BLaER1 treated with 17β-estradiol and CSF1 and Interleukin-3, amounts not matched to agents 10 nM and 100 nM (cell line): ENCODE data around the gene DIS3L2.

ENCODE experiments used
- H3K27ac ChIP-seq, 11 experiments: shearing (Covaris generic); formaldehyde crosslinking; 2 replicates each; pipeline ENCODE4 v1.8.1; 2022
- H3K27me3 ChIP-seq, 11 experiments: shearing (Covaris generic); formaldehyde crosslinking; 2 replicates each; pipeline ENCODE4 v1.8.1; 2022
- H3K36me3 ChIP-seq, 11 experiments: shearing (Covaris generic); formaldehyde crosslinking; 2 replicates each; pipeline ENCODE4 v1.8.1; 2022
- H3K4me1 ChIP-seq, 10 experiments: shearing (Covaris generic); formaldehyde crosslinking; 2 replicates each; pipeline ENCODE4 v1.8.1; 2022
- H3K4me2 ChIP-seq, 11 experiments: shearing (Covaris generic); formaldehyde crosslinking; 2 replicates each; pipeline ENCODE4 v1.8.1; 2022
- H3K4me3 ChIP-seq, 10 experiments: shearing (Covaris generic); formaldehyde crosslinking; 2 replicates each; pipeline ENCODE4 v1.8.1; 2022
- H3K9ac ChIP-seq, 11 experiments: shearing (Covaris generic); formaldehyde crosslinking; 2 replicates each; pipeline ENCODE4 v1.8.1; 2022
- H3K9me3 ChIP-seq, 11 experiments: shearing (Covaris generic); formaldehyde crosslinking; replicated peaks in 1 of 11; 2 replicates each; pipeline ENCODE4 v1.8.1; 2022
- H4K20me1 ChIP-seq, 11 experiments: shearing (Covaris generic); formaldehyde crosslinking; 2 replicates each; pipeline ENCODE4 v1.8.1; 2022
- Cebpa-rat ChIP-seq, 11 experiments: shearing (Covaris generic); IDR thresholded peaks; 2 replicates each; pipeline ENCODE4 v1.8.1; 2022

The DIS3L2 gene

DNA sequence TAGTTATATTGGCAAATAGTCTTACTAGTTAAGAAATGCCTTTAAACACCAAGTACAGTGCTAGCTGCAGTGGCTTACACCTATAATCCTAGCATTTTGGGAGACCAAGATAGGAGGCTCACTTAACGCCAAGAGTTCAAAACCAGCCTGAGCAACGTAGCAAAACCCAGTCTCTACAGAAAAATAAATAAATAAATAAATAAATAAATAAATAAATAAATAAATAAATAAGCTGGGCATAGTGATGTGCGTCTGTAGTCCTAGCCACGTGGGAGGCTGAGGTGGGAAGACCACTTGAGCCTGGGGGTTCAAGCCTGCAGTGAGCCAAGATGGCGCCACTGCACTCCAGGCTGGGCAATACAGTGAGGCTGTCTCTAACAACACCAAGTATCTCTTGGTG is 258.4 kb downstream of the DIS3L2 start:
- H3K27me3 ChIP-seq, result no peaks in the 10 kb centered on the region
- TF ChIP-seq Cebpa-rat (IDR thresholded peaks at IDR 0.05), result no peak
- peak overlapping the region in 10 of 11 experiments; percentile 34 to 81 (median 64); a peak in 16 of 22 replicates for H3K4me2 ChIP-seq
- H4K20me1 ChIP-seq, result peaks cover 0 to 10% (median 0%) of the 10 kb centered on the region in 11 experiments; a peak in 3 of 22 replicates
- peak overlapping the region in 2 of 11 experiments; percentile 7 to 34; a peak in 2 of 22 replicates for H3K27ac ChIP-seq
- peaks cover 14 to 54% (median 34%) of the 10 kb centered on the region in 11 experiments; a peak in 20 of 22 replicates for H3K36me3 ChIP-seq
- peaks cover 12 to 19% (median 14%) of the 10 kb centered on the region in 10 experiments for H3K4me1 ChIP-seq
- H3K4me3 ChIP-seq, result no peak overlapping the region
- H3K9ac ChIP-seq, result no peak overlapping the region
- H3K9me3 ChIP-seq, result peaks cover 0 to 9% (median 0%) of the 10 kb centered on the region in 11 experiments; a peak in 2 of 22 replicates

GRCh38 chr2:232225429-232225828 is 263.9 kb downstream of the DIS3L2 start:
- Histone ChIP-seq H3K4me3 (no peak overlapping the region), H3K36me3 (peaks cover 14 to 43% (median 29%) of the 10 kb centered on the region in 11 experiments; a peak in 20 of 22 replicates), H3K9me3 (peaks cover 0 to 9% (median 0%) of the 10 kb centered on the region in 11 experiments; a peak in 2 of 22 replicates), H3K4me2 (no peak overlapping the region), H3K4me1 (no peaks in the 10 kb centered on the region), H3K9ac (no peak overlapping the region), H4K20me1 (no peaks in the 10 kb centered on the region), H3K27ac (no peak overlapping the region), H3K27me3 (no peaks in the 10 kb centered on the region)
- no peak for TF ChIP-seq Cebpa-rat (IDR thresholded peaks at IDR 0.05)

DNA sequence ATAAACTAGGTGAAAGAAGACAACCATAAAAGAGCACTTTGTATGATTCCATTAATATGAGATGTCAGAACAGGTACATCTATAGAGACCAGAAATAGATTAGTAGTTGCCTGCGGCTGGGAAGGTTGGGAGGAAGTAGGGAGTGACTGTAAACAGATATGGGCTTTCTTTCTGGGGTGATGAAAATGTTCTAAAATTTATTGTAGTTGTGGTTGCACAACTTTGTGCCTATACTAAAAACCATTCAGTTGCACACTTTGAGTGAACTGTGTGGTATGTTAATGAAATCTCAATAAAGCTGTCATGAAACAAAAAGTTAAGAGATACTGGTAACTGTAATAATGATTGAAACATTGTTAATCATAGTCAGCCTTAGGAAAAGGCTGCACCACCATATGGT is 264.4 kb downstream of the DIS3L2 start:
- no peaks in the 10 kb centered on the region for H3K4me1 ChIP-seq
- no peak overlapping the region for H3K4me2 ChIP-seq
- no peak overlapping the region for H3K27ac ChIP-seq
- H3K27me3 ChIP-seq, result no peaks in the 10 kb centered on the region
- H3K4me3 ChIP-seq, result no peak overlapping the region
- peaks cover 0 to 9% (median 0%) of the 10 kb centered on the region in 11 experiments; a peak in 2 of 22 replicates for H3K9me3 ChIP-seq
- no peaks in the 10 kb centered on the region for H4K20me1 ChIP-seq
- TF ChIP-seq Cebpa-rat (IDR thresholded peaks at IDR 0.05), result no peak
- H3K9ac ChIP-seq, result no peak overlapping the region
- H3K36me3 ChIP-seq, result peaks cover 14 to 48% (median 29%) of the 10 kb centered on the region in 11 experiments; a peak in 20 of 22 replicates

DNA sequence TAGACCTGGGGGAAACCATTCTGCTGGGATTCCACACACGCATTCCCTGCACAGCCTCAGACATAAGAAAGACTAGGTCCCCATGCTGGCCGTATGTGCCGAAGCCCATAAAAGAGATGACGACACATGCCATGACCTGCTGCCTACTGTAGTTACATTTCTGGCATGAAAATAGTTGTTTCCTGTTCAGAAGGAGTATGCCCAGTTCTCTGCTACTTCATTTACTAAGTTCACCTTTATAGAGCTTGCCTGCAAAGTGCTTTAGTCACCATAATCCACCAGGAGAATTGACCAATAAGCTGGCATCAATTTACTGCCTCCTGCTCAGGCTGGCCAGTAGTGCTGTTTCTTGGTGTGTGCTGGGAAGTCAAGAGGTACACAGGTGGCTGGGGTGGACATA is 266.8 kb downstream of the DIS3L2 start:
- no peak overlapping the region for H3K4me3 ChIP-seq
- no peaks in the 10 kb centered on the region for H4K20me1 ChIP-seq
- H3K36me3 ChIP-seq, result peaks cover 1 to 31% (median 11%) of the 10 kb centered on the region in 11 experiments; a peak in 16 of 22 replicates
- no peak for TF ChIP-seq Cebpa-rat (IDR thresholded peaks at IDR 0.05)
- H3K9me3 ChIP-seq, result no peaks in the 10 kb centered on the region
- H3K4me1 ChIP-seq, result peaks cover 0 to 7% (median 0%) of the 10 kb centered on the region in 10 experiments; a peak in 3 of 20 replicates
- no peak overlapping the region for H3K4me2 ChIP-seq
- no peak overlapping the region for H3K27ac ChIP-seq
- no peaks in the 10 kb centered on the region for H3K27me3 ChIP-seq
- H3K9ac ChIP-seq, result no peak overlapping the region

DNA sequence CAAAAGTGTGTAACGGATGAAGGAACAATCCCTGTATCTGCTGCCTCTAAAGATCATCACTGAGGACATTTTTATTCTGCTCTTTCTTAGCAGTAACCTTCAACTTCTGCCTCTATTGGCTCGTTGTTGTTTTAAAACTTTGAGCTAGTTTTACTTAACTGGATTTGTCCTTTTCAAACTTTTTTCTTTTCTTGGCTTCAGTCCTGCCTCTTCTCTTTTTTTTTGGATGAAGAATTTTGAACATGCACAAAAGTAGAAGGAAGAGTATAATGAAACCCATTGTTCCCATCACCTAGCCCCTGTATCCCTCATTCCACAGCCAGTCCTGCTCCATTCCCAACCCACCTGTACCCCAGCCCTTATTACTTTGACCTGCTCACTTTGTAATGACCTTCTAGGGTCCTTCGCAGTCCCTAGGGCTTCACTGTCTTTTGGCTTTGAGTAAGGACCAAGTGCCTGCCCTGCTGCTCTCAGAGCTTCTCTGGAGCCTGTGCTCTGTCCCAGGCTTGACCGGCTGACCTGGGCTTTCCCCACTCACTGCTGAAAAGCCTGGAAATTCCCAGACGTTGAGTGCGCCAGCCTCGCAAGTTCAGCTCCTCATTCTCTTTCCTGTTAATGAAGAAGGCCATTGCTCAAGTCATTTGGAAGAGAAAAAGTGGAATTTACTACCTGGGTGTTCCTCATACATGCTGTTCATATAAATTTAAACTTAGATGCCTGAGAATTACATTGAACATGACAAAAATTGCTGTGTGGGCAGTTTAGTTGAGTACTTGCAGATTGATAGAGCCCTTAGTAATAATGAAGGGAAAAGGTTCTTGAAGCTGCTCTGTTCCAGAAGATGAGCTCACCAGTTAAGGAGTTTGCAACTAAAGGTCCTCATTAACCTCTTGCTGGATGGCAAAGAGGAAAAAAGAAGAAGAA is 267.7 kb downstream of the DIS3L2 start:
- peaks cover 0 to 22% (median 6%) of the 10 kb centered on the region in 11 experiments; a peak in 11 of 22 replicates for H3K36me3 ChIP-seq
- H3K4me1 ChIP-seq, result peaks cover 0 to 7% (median 1%) of the 10 kb centered on the region in 10 experiments; a peak in 10 of 20 replicates
- H4K20me1 ChIP-seq, result no peaks in the 10 kb centered on the region
- no peak for TF ChIP-seq Cebpa-rat (IDR thresholded peaks at IDR 0.05)
- H3K9ac ChIP-seq, result no peak overlapping the region
- no peak overlapping the region for H3K4me3 ChIP-seq
- H3K27me3 ChIP-seq, result no peaks in the 10 kb centered on the region
- no peak overlapping the region for H3K27ac ChIP-seq
- no peaks in the 10 kb centered on the region for H3K9me3 ChIP-seq
- H3K4me2 ChIP-seq, result no peak overlapping the region

- TF ChIP-seq Cebpa-rat (IDR thresholded peaks at IDR 0.05), result no peak
- Histone ChIP-seq H3K4me1 (peaks cover 0 to 12% (median 7%) of the 10 kb centered on the region in 10 experiments; a peak in 12 of 20 replicates), H3K4me3 (no peak overlapping the region), H3K27ac (no peak overlapping the region), H3K27me3 (no peaks in the 10 kb centered on the region), H3K4me2 (no peak overlapping the region), H3K9me3 (no peaks in the 10 kb centered on the region), H4K20me1 (no peaks in the 10 kb centered on the region), H3K9ac (no peak overlapping the region), H3K36me3 (peaks cover 0 to 17% (median 6%) of the 10 kb centered on the region in 11 experiments; a peak in 9 of 22 replicates)
Observed at GRCh38 chr2:232229911-232230310, 268.4 kb downstream of the DIS3L2 start.

- H3K9me3 ChIP-seq, result no peaks in the 10 kb centered on the region
- peaks cover 0 to 17% (median 6%) of the 10 kb centered on the region in 11 experiments; a peak in 9 of 22 replicates for H3K36me3 ChIP-seq
- no peak for TF ChIP-seq Cebpa-rat (IDR thresholded peaks at IDR 0.05)
- no peak overlapping the region for H3K4me3 ChIP-seq
- no peaks in the 10 kb centered on the region for H3K27me3 ChIP-seq
- no peak overlapping the region for H3K27ac ChIP-seq
- H4K20me1 ChIP-seq, result no peaks in the 10 kb centered on the region
- H3K9ac ChIP-seq, result no peak overlapping the region
- H3K4me2 ChIP-seq, result no peak overlapping the region
- peaks cover 0 to 13% (median 8%) of the 10 kb centered on the region in 10 experiments; a peak in 12 of 20 replicates for H3K4me1 ChIP-seq
Observed at GRCh38 chr2:232230560-232230959, 269.0 kb downstream of the DIS3L2 start.

- Histone ChIP-seq H3K4me3 (no peak overlapping the region), H3K4me1 (peaks cover 0 to 13% (median 8%) of the 10 kb centered on the region in 10 experiments; a peak in 12 of 20 replicates), H3K27ac (no peak overlapping the region), H3K4me2 (no peak overlapping the region), H4K20me1 (no peaks in the 10 kb centered on the region), H3K36me3 (peaks cover 0 to 17% (median 6%) of the 10 kb centered on the region in 11 experiments; a peak in 9 of 22 replicates), H3K9me3 (no peaks in the 10 kb centered on the region), H3K27me3 (no peaks in the 10 kb centered on the region), H3K9ac (no peak overlapping the region)
- TF ChIP-seq Cebpa-rat (IDR thresholded peaks at IDR 0.05), result no peak
Observed at GRCh38 chr2:232231554-232231953, 270.0 kb downstream of the DIS3L2 start.

DNA sequence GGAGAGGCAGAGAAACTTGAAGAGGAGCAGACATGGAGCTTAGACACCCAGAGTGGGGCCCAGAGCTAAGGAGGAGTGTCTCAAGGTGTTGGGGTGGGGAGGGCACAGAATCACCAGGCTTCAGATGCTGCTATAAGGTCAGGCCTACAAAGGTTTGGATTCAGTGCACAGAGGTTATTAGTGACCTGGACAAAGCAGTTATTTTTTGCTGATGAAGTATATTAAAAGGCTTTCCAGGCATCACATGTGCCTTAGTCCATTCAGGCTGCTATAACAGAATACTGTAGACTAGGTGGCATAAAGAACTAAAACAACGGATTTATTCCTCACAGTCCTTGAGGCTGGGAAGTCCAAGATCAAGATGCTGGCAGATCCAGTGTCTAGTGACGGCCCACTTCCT is 271.4 kb downstream of the DIS3L2 start:
- no peaks in the 10 kb centered on the region for H3K9me3 ChIP-seq
- no peak overlapping the region for H3K4me2 ChIP-seq
- no peaks in the 10 kb centered on the region for H3K27me3 ChIP-seq
- TF ChIP-seq Cebpa-rat (IDR thresholded peaks at IDR 0.05), result no peak
- peaks cover 0 to 17% (median 6%) of the 10 kb centered on the region in 11 experiments; a peak in 9 of 22 replicates for H3K36me3 ChIP-seq
- H3K9ac ChIP-seq, result no peak overlapping the region
- H4K20me1 ChIP-seq, result no peaks in the 10 kb centered on the region
- peaks cover 0 to 23% (median 15%) of the 10 kb centered on the region in 10 experiments; a peak in 13 of 20 replicates for H3K4me1 ChIP-seq
- no peak overlapping the region; a peak in 1 of 22 replicates for H3K27ac ChIP-seq
- no peak overlapping the region for H3K4me3 ChIP-seq
